GM18520 (cell line): ENCODE results near the gene SLC14A1.

Experiments
- ATAC-seq: cut with Tn5 transposase; IDR thresholded peaks from one replicate; pipeline ENCODE4 v1.9.1; 2021; ENCODE audit not compliant: unreplicated experiment

The SLC14A1 gene

GRCh38 chr18:45723567-45724355 lies at the start of gene SLC14A1:
Gene SLC14A1, plus strand, starts transcription at chr18:45724181. Its CDS starts 6,140 bp downstream, at chr18:45730321.
- ATAC-seq = no peak

DNA sequence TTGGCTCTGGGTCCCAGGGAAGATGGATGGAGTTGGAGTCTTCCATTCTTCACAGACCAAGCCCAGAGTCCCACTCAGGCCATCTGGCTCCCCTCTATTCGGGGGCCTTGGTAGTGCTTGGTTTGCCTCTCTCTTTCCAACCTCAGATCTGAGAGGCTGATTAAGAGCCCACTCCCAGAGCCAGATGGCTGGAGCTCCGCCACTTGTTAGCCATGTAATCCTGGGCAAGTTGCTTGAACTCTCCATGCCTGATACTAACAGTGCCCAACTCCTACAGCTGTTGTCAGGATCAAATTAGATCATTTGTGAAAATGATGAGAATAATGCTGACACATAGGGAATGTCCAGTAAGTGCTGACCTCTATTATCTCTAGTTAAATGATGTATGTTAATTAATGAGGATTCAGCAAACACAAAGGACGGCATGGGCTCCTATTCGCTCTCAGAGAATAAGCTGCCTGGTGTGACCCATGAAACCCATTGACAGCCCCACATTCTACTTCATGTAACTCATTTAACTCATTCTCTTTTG lies 46.6 kb upstream of the SLC14A1 start:
- ATAC-seq = no peak

DNA sequence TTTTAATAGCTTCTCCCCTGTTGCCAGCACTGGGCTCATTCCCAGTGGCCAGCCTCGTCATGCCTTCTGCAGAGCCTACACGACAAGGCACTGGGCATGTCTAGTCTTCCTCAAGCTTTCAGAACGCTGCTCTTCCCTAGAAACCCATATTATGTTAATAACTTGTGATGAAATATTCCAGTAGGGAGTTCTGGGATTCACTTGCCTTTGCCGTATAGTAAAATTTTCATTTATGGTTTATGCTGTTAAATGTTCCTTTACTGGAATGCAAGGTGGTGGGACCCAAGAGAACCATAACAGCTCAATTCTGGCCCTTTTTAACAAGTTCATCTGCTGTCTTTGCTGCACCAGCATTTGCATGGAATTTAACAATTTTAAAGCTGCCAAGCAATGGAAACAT lies 45.5 kb upstream of the SLC14A1 start:
- ATAC-seq = no peak

DNA sequence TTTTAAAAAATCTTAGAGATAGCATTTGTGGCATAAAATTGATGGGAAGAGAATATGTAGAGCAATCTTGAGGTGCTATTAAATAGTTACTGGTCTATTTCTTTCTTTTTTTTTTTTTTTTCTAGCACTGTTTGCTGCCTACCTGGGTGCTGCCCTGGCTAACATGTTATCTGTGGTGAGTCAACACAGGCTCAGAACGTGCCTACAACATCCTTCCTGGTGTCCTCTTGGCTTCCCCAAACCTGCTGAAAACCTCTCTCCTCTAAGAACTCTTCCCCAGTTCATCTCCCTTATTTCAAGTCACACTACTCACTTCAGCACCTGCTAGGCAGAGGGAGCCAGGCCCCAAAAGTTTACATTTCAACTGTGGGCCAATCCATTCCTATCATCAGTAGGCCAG lies 45.1 kb upstream of the SLC14A1 start:
- no peak for ATAC-seq

GRCh38 chr18:45680066-45680690 lies 43.8 kb upstream of the SLC14A1 start:
- no peak for ATAC-seq

DNA sequence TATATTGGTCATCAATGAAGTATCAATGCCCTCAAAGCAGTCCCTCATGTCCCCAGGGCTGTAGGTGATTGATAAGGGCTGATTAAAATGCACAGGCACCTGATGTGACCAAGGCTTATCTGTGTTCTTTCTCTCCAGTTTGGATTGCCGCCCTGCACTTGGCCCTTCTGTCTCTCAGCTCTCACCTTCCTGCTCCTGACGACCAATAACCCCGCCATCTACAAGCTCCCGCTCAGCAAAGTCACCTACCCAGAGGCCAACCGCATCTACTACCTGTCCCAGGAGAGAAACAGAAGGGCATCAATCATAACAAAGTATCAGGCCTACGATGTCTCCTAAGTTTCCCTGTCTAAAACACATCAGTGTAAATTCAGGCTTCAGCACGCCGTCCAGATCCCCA lies 41.8 kb upstream of the SLC14A1 start:
- no peak for ATAC-seq

DNA sequence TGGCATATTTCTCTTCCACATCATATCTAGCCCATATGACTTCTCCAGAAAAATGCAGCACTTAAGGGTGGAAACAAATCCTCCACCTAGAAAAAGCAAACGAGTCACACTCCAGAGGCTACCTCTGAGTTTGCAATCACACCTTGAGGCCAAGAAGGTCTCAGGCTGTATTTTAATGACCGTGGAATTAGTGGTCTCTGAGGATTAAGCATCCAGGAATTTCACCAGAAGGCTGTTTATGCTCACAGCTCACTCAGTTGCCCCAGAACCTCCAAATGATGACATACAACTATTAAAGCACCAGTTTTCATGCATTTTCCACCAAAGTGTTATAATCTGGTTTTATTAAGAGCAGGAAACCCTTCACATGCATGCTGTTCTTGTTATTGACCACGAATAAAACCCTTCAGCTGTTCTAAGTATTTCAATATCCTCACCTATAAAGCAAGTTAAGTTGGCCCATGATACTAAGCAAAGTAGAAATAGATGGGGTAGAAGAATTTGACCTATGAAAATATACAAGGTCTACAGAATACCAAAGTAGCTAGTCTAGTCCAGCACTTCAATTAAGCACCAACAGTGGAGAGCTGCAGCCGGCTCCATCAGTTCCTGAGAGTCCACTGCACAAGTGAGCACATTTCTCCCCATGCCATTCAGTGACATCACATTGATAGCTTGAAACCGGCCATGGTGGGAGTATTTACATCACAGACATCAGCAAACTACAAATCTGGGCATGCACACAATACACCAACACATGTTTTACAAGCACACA lies 39.5 kb upstream of the SLC14A1 start:
- ATAC-seq = no peak

DNA sequence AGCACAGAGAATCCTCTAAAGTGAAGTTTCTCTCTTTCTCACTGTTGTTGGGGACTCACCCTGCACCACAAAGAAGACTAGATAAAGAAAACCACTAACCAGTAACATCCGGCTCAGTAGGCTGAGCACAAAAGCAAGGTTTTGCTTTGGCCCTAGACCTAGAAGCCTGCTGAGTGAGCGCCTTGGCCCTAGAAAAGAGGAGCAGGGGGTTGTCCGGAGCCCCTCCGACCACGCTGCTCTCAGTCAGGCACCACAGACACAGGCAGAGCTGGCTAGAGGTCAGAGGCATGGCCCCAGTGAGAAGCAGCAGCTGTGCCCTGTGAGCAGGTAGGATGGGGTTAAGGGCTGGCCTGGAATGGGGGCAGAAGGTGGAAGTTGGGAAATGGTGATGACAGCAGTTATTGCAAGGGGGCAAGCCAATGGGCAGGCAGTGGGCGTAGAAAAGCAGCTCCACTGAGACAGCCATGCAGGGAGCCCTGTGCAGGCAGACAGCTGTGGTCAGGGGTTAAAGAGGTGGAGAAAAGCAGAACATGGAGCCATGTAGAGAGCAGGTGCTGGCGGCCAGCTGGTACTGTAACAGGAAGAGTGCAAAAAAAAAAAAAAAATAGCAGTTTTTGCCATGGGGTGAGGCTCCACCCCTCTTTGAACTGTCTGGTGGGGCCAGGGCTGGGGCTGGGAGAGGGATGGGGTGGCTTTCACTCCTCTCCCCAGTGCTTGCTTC lies 36.9 kb upstream of the SLC14A1 start:
- ATAC-seq = peak; percentile 90

- peak; percentile 26 for ATAC-seq
These were observed 36.4 kb upstream of the SLC14A1 start for GRCh38 chr18:45687621-45688020.

DNA sequence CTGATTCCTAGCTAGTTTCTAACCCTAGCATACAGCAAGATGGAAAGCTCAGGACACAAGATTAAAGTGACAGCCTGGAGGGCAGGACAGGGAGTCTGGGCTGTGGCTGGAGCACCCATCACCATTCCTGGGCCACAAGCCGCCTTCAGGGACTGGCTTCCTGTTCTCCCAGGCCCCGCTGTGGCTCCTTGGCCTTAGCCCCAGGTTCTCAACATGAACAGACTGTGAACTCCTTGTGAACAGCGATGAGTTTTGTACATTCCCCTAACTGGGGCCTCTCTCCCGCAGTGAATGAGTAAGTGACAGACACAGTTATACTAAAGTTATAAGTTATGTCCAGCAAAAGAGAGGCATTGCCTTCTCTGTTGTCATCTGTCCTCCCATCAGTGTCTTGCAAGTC lies 35.9 kb upstream of the SLC14A1 start:
- ATAC-seq = no peak

DNA sequence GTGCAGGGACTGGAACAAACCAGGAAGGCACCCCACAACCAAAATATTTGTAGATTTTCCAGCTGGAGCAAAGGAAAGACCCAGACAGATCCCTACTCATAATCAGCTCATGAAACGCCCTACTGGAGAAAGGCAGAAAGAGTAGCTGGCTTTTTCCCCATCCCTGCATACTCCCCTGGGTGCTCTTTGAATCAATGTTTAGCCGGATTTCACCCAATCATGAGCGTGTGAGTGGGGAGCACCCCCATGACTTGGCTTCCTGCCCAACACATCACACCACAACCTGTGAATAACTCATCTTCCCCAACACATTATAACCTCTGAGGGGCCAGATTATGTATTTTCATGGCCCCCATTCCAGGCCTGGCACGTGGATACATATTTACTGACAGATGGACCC lies 35.1 kb upstream of the SLC14A1 start:
- no peak for ATAC-seq

- no peak for ATAC-seq
These were observed 34.6 kb upstream of the SLC14A1 start for GRCh38 chr18:45689396-45689795.

GRCh38 chr18:45690975-45691815 lies 32.8 kb upstream of the SLC14A1 start:
- no peak for ATAC-seq

GRCh38 chr18:45691816-45692179 lies 32.2 kb upstream of the SLC14A1 start:
- no peak for ATAC-seq

- no peak for ATAC-seq
These were observed 21.2 kb upstream of the SLC14A1 start for GRCh38 chr18:45702708-45703265.

GRCh38 chr18:45708831-45709230 lies 15.2 kb upstream of the SLC14A1 start:
- ATAC-seq = no peak

- no peak for ATAC-seq
These were observed 11.9 kb upstream of the SLC14A1 start for GRCh38 chr18:45712061-45712460.

DNA sequence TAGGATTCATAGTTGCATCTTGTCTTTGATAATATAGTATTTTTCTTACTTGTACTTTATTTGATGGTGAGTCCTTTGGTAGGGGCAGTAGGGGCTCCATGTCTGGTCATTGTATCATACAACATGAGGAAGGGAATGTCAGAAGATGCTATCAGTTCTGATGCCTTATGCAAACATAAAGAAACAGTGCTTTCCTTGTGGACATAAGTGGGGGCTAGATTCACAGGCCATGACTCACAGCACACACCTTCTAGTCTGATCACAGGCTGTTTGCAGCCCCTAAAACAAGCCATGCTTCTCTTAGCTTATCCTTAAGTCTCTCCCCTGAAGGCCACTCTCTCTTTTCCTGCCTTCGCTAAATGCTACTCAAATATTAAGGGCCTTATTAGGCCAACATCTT lies 10.7 kb upstream of the SLC14A1 start:
- no peak for ATAC-seq

DNA sequence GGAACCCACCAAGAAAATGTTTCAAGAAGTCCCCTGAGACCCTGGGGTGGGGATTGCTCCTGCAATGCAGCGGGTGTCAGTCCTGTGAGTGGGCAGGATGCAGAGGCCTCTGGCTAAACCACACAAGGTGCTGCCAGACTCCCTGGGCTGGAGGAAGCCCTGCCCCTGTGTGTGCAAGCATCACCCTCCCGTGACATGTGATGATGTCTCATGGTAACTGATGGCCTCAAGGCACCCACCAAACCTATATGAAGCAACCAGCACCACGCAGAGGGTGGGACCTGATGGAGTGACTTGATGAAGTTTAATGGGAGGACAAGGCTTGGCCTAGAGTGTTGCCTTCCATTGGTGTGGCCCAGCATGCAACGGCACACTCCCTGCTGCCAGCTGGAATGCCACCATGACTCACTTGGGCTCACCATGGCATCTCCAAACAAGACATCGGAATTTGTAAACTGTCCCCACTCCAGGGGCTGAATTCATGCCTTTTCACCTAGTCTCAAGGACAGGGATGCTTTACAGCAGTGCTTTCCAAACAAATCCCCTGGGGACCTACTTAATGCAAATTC lies 8.7 kb upstream of the SLC14A1 start:
- no peak for ATAC-seq

DNA sequence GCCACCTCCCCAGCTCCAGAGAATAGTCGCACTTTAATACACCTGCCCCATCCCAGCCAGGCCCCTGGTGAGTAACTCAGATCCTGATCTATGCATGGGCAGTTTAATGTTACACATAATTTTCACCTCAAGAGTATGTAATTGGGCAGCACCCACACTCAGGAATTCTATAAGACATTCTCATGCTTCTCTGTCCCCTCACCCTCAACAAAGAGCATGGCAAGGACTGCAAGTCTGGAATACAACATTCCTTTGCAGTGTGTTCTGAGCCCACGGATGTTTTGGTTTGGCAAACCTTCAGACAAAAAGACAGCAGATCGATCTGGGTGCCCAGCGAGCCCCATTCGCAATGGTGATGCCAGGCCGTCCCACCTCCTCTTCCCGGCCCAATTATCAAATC lies 4.9 kb upstream of the SLC14A1 start:
- no peak for ATAC-seq
